ENCODE data around the gene ZFYVE28. TPM values are rescaled to one million over a fixed set of nuclear protein-coding genes. Genes with fewer than 3 reads are reported as not detected.

The ZFYVE28 gene
- total and polyA plus RNA-seq, 10 of the 15 experiments (the other 5 are each of a cell fraction or from before 2014, with no cell fraction given), result 0.06 to 1.9 (median 0.22) TPM; not detected in 1

DNA sequence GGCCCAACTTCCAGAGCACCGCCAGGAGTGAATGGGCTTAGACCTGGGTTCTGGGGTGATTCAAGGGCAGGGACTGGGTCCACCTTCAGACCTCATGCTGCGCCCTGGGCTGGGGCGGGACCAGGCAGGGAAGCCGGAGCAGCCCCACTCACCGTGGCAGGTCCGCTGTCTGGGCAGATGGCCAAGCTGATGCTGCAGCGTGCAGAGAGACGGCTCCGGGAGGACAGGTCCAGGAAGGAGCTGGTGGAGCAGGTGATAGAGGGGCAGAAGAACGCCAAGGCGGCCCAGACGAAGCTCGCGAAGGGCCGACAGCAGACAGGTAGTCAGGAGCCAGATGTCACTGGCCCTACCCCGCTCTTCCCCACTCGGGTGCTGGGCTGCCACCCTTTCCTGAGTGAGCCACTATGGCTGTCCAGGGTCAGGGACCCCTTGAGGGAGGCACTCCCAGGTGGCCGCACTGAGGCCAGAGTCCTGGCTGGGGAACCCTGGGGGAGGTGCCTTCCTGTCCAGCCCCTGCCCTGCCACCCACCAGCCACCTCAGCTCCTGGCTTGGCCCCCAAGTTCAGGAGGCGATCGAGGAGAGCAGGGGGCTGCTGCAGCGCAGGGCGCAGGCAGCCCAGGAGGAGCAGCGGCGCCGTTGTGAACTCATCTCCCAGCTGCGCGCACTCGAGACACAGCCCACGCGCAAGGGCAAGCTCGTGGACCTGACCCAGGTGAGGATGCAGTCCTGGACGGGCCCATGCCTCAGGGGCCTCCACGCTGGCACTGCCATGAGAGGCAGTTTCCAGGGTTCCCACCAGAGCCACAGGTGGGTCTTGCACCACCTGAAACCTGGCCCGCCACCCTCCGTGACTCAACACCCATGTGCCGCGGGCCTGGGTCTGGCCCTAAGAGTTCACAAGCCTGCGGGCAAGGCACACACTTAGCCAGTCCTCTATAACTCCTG, 40.4 kb upstream of the ZFYVE28 start:
- ChIA-PET SMC1A (ENCODE audit: uncharacterized antibody, unreplicated experiment) (no interaction called here), POLR2A (interaction anchor here (1.3 kb wide), 1 partner anchor 10 kb away, joined by 3 read pairs; the partner anchor contains the start of gene RNF4), CTCF (interaction anchor here (1.2 kb wide), 1 partner anchor 11 kb away, joined by 3 read pairs; no protein-coding TSS in a partner anchor), RAD21 (ENCODE audit: unreplicated experiment) (no interaction called here)
- DNase-seq (ENCODE audit: low read depth, low spot score), result no peak
- Histone ChIP-seq H3K9ac (ENCODE audit: control insufficient read depth, insufficient read depth, low read length) (no peak overlapping the region), H3K36me3 (ENCODE audit: control insufficient read depth in 2 of 2, insufficient read depth in 2 of 2, low read length in 1 of 2) (no peaks in the 10 kb centered on the region), H2AFZ (ENCODE audit: control insufficient read depth, low read depth, low read length) (no peak overlapping the region), H3K4me1 (ENCODE audit: control insufficient read depth, insufficient read depth, low read length) (peaks cover 4% of the 10 kb centered on the region), H3K9me3 (replicated peaks; ENCODE audit: control insufficient read depth, insufficient read depth, low read length) (no peaks in the 10 kb centered on the region), H3K27me3 (replicated peaks in 1 of 2; ENCODE audit: control insufficient read depth in 2 of 2, insufficient read depth in 2 of 2, low read length in 1 of 2) (no peaks in the 10 kb centered on the region; a peak in 2 of 4 replicates), H3K27ac (ENCODE audit: control insufficient read depth, insufficient read depth) (no peak overlapping the region), H4K20me1 (ENCODE audit: control insufficient read depth, insufficient read depth) (no peaks in the 10 kb centered on the region), H3K79me2 (ENCODE audit: control insufficient read depth, insufficient read depth, low read length) (no peaks in the 10 kb centered on the region), H3K4me3 (no peak overlapping the region), H3K4me2 (ENCODE audit: control insufficient read depth, insufficient read depth) (no peak overlapping the region)
- no peak for FAIRE-seq
- TF ChIP-seq CHD4 (IDR thresholded peaks at IDR 0.05), result no peak
- TF ChIP-seq SMARCA5 (IDR thresholded peaks at IDR 0.05), result no peak
- no peak for TF ChIP-seq MTA3 (IDR thresholded peaks at IDR 0.05; ENCODE audit: borderline replicate concordance, low read length)
- no peak for TF ChIP-seq CREM (IDR thresholded peaks at IDR 0.05; ENCODE audit: low read depth)
- ATAC-seq, result no peak
- WGBS (ENCODE audit: insufficient coverage, insufficient replicate concordance, low lambda C conversion rate, missing lambda C conversion rate), result 79% methylated on average over 29 of the region's 38 CpGs
- no TSS peak for BruUV-seq (replicated peaks)
- in situ Hi-C loops (cut with MboI), result no loop called here
- intact Hi-C loops (cut with micrococcal nuclease; ENCODE audit: unreplicated experiment), result no loop called here

DNA sequence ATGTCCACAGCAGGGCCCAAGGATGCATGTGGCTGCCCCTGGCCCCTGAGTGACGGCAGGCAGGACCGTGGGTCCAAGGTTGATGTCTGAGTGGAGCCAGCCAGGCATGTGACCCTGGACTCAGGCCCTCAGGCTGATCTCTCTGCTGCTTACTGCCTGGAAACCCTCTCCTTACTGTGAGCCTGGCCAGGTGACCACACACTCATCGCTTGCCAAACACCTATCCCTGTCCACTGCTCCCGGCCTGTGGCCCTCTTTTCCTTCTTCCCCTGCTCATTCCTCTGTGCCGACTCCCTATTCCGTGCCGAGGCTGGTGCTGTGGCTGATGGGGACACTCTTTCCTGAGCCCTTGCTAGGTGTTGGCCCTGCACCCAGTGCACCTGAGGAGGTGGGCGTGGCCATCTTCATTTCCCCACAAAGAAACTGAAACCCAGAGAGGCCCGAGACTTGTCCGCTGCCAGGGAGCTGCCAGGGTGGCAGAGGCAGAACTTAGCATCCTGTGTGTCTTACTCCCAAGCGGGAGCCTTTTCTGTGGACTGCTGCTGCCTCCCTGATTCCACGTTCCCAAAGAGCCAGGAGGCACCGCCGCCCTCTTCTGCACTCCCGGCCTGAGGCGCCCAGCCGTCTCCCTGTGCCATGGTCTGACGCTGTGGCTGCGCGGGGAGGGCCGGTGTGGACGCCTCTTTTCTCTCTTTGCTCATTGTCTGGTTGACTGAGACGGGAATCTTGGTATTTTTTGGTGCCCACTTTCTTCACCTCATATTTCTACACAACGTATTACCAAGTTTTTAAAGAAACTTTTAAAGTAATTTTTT, 39.2 kb upstream of the ZFYVE28 start:
- Histone ChIP-seq H3K4me1 (ENCODE audit: control insufficient read depth, insufficient read depth, low read length) (peaks cover 4% of the 10 kb centered on the region), H3K36me3 (ENCODE audit: control insufficient read depth in 2 of 2, insufficient read depth in 2 of 2, low read length in 1 of 2) (no peaks in the 10 kb centered on the region), H3K9ac (ENCODE audit: control insufficient read depth, insufficient read depth, low read length) (no peak overlapping the region), H2AFZ (ENCODE audit: control insufficient read depth, low read depth, low read length) (no peak overlapping the region), H4K20me1 (ENCODE audit: control insufficient read depth, insufficient read depth) (no peaks in the 10 kb centered on the region), H3K4me3 (no peak overlapping the region), H3K4me2 (ENCODE audit: control insufficient read depth, insufficient read depth) (no peak overlapping the region), H3K27me3 (replicated peaks in 1 of 2; ENCODE audit: control insufficient read depth in 2 of 2, insufficient read depth in 2 of 2, low read length in 1 of 2) (no peaks in the 10 kb centered on the region; a peak in 2 of 4 replicates), H3K27ac (ENCODE audit: control insufficient read depth, insufficient read depth) (no peak overlapping the region), H3K79me2 (ENCODE audit: control insufficient read depth, insufficient read depth, low read length) (no peaks in the 10 kb centered on the region), H3K9me3 (replicated peaks; ENCODE audit: control insufficient read depth, insufficient read depth, low read length) (no peaks in the 10 kb centered on the region)
- CTCF ChIA-PET, result interaction anchor here (1.8 kb wide), 1 partner anchor 16 kb away, joined by 4 read pairs; no protein-coding TSS in a partner anchor
- 72% methylated on average over 24 of the region's 24 CpGs for WGBS (ENCODE audit: insufficient coverage, insufficient replicate concordance, low lambda C conversion rate, missing lambda C conversion rate)
- ATAC-seq (no peak), DNase-seq (ENCODE audit: low read depth, low spot score) (no peak), FAIRE-seq (no peak)
- POLR2A ChIA-PET, result no interaction called here
- in situ Hi-C loops (cut with MboI), result no loop called here
- no TSS peak for BruUV-seq (replicated peaks)
- intact Hi-C loops (cut with micrococcal nuclease; ENCODE audit: unreplicated experiment), result no loop called here
- SMC1A ChIA-PET (ENCODE audit: uncharacterized antibody, unreplicated experiment), result no interaction called here
- RAD21 ChIA-PET (ENCODE audit: unreplicated experiment), result no interaction called here
- TF ChIP-seq, protein P1, sequence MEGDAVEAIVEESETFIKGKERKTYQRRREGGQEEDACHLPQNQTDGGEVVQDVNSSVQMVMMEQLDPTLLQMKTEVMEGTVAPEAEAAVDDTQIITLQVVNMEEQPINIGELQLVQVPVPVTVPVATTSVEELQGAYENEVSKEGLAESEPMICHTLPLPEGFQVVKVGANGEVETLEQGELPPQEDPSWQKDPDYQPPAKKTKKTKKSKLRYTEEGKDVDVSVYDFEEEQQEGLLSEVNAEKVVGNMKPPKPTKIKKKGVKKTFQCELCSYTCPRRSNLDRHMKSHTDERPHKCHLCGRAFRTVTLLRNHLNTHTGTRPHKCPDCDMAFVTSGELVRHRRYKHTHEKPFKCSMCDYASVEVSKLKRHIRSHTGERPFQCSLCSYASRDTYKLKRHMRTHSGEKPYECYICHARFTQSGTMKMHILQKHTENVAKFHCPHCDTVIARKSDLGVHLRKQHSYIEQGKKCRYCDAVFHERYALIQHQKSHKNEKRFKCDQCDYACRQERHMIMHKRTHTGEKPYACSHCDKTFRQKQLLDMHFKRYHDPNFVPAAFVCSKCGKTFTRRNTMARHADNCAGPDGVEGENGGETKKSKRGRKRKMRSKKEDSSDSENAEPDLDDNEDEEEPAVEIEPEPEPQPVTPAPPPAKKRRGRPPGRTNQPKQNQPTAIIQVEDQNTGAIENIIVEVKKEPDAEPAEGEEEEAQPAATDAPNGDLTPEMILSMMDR (IDR thresholded peaks at IDR 0.05 in 2 of 3, conservative IDR thresholded peaks at IDR 0.05 in 1 of 3; ENCODE audit: control insufficient read depth in 2 of 3, extremely low read depth in 1 of 3, insufficient read depth in 1 of 3, low read depth in 3 of 3, low read length in 3 of 3), result no peak
- TF ChIP-seq, protein P2, sequence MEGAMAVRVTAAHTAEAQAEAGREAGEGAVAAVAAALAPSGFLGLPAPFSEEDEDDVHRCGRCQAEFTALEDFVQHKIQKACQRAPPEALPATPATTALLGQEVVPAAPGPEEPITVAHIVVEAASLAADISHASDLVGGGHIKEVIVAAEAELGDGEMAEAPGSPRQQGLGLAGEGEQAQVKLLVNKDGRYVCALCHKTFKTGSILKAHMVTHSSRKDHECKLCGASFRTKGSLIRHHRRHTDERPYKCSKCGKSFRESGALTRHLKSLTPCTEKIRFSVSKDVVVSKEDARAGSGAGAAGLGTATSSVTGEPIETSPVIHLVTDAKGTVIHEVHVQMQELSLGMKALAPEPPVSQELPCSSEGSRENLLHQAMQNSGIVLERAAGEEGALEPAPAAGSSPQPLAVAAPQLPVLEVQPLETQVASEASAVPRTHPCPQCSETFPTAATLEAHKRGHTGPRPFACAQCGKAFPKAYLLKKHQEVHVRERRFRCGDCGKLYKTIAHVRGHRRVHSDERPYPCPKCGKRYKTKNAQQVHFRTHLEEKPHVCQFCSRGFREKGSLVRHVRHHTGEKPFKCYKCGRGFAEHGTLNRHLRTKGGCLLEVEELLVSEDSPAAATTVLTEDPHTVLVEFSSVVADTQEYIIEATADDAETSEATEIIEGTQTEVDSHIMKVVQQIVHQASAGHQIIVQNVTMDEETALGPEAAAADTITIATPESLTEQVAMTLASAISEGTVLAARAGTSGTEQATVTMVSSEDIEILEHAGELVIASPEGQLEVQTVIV (IDR thresholded peaks at IDR 0.05; ENCODE audit: borderline replicate concordance, partially characterized antibody), result no peak
- TF ChIP-seq POU2F2 (IDR thresholded peaks at IDR 0.05; ENCODE audit: borderline replicate concordance, low read depth, low read length) (no peak), FOXK2 (IDR thresholded peaks at IDR 0.05) (no peak), NR2C2 (IDR thresholded peaks at IDR 0.05; ENCODE audit: borderline replicate concordance, control insufficient read depth, insufficient read length, low read depth) (no peak), SMAD5 (IDR thresholded peaks at IDR 0.05; ENCODE audit: low read depth) (no peak), TBL1XR1 (IDR thresholded peaks at IDR 0.05; ENCODE audit: low read depth, low read length) (no peak)

Data from GM12878 (cell line).